HL-60 (cell line): ENCODE data around the gene ACE2.

Experiments
- DNase-seq, 2 experiments: peaks; one replicate each; pipeline ENCODE4 v3.0.0-alpha.2; 2010 to 2020; ENCODE audit warnings: low read depth in 1 of 2, low spot score in 1 of 2
- H3K27ac ChIP-seq: fragments of 250-450 bp; sonication (Bioruptor Pico); replicated peaks from 2 replicates; pipeline ENCODE4 v1.5.1; 2020; ENCODE audit warnings: mild to moderate bottlenecking, moderate library complexity
- H3K27me3 ChIP-seq: fragments of 250-450 bp; sonication (Bioruptor Pico); 2 replicates; pipeline ENCODE4 v1.5.1; 2021; ENCODE audit warnings: mild to moderate bottlenecking, moderate library complexity; ENCODE audit not compliant: insufficient read depth, poor library complexity, severe bottlenecking
- H3K4me3 ChIP-seq: replicated peaks from 2 replicates; pipeline ENCODE4 v1.5.1; 2011; ENCODE audit warnings: mild to moderate bottlenecking, control low read depth, low read length; ENCODE audit not compliant: insufficient read depth
- GABPA ChIP-seq: IDR thresholded peaks from 2 replicates; pipeline ENCODE4 v1.6.1; 2012; ENCODE audit warnings: low read depth
- POLR2AphosphoS5 ChIP-seq: IDR thresholded peaks from 2 replicates; pipeline ENCODE4 v1.6.1; 2012; ENCODE audit warnings: low read depth
- SPI1 ChIP-seq: IDR thresholded peaks from 2 replicates; pipeline ENCODE4 v1.6.1; 2012; ENCODE audit warnings: low read depth, mild to moderate bottlenecking, borderline replicate concordance
- TF ChIP-seq, protein P1 (sequence below): IDR thresholded peaks from one replicate; pipeline ENCODE4 v1.5.1; 2011; ENCODE audit warnings: low read length, control low read depth, inconsistent platforms; ENCODE audit not compliant: insufficient read depth
- TF ChIP-seq, protein P2 (sequence below): IDR thresholded peaks from 2 replicates; pipeline ENCODE4 v1.6.1; 2012; ENCODE audit warnings: low read depth; ENCODE audit not compliant: insufficient replicate concordance

The ACE2 gene

DNA sequence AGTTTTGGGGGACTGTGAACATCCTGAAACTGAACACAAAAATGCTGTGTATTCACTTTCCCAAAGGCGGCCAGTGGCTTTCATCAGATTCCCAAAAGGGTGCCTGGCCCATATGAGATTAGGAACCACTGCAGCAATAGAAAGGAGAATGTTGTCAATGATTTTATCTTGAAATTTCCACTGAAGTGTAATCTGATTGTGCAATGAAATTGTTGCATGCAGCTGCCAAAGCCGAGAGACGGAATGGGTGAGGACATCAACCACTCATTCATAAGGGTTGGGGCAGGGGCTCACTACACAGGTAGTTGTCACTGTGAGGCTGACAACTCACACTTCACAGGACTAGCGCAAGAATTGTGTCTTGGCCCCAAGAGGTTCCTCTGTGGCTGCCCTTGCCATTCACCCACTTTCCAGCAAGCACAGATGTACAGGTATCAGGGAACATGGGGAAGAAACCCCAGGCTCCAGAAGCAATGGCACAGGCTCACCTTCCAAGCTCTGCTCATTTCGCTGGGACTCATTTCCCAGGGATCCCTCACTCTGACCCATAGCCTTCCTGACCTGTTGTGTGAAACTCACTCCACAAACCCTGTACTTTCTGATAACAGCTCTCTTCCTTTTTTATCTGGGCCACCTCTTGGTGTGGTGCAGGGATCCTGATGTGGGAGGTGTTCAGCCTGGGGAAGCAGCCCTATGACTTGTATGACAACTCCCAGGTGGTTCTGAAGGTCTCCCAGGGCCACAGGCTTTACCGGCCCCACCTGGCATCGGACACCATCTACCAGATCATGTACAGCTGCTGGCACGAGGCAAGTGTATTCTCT lies 51.4 kb downstream of the ACE2 start:
- Histone ChIP-seq H3K27me3 (peaks cover 5% of the 10 kb centered on the region), H3K27ac (no peak overlapping the region; the same call in 1 of the 2 replicates), H3K4me3 (no peak overlapping the region)
- TF ChIP-seq, protein P1, sequence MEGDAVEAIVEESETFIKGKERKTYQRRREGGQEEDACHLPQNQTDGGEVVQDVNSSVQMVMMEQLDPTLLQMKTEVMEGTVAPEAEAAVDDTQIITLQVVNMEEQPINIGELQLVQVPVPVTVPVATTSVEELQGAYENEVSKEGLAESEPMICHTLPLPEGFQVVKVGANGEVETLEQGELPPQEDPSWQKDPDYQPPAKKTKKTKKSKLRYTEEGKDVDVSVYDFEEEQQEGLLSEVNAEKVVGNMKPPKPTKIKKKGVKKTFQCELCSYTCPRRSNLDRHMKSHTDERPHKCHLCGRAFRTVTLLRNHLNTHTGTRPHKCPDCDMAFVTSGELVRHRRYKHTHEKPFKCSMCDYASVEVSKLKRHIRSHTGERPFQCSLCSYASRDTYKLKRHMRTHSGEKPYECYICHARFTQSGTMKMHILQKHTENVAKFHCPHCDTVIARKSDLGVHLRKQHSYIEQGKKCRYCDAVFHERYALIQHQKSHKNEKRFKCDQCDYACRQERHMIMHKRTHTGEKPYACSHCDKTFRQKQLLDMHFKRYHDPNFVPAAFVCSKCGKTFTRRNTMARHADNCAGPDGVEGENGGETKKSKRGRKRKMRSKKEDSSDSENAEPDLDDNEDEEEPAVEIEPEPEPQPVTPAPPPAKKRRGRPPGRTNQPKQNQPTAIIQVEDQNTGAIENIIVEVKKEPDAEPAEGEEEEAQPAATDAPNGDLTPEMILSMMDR = no peak
- no peak for TF ChIP-seq SPI1
- TF ChIP-seq GABPA = no peak
- TF ChIP-seq, protein P2, sequence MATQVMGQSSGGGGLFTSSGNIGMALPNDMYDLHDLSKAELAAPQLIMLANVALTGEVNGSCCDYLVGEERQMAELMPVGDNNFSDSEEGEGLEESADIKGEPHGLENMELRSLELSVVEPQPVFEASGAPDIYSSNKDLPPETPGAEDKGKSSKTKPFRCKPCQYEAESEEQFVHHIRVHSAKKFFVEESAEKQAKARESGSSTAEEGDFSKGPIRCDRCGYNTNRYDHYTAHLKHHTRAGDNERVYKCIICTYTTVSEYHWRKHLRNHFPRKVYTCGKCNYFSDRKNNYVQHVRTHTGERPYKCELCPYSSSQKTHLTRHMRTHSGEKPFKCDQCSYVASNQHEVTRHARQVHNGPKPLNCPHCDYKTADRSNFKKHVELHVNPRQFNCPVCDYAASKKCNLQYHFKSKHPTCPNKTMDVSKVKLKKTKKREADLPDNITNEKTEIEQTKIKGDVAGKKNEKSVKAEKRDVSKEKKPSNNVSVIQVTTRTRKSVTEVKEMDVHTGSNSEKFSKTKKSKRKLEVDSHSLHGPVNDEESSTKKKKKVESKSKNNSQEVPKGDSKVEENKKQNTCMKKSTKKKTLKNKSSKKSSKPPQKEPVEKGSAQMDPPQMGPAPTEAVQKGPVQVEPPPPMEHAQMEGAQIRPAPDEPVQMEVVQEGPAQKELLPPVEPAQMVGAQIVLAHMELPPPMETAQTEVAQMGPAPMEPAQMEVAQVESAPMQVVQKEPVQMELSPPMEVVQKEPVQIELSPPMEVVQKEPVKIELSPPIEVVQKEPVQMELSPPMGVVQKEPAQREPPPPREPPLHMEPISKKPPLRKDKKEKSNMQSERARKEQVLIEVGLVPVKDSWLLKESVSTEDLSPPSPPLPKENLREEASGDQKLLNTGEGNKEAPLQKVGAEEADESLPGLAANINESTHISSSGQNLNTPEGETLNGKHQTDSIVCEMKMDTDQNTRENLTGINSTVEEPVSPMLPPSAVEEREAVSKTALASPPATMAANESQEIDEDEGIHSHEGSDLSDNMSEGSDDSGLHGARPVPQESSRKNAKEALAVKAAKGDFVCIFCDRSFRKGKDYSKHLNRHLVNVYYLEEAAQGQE = no peak
- TF ChIP-seq POLR2AphosphoS5 = no peak
- peak; percentile 2 to 16 for DNase-seq

DNA sequence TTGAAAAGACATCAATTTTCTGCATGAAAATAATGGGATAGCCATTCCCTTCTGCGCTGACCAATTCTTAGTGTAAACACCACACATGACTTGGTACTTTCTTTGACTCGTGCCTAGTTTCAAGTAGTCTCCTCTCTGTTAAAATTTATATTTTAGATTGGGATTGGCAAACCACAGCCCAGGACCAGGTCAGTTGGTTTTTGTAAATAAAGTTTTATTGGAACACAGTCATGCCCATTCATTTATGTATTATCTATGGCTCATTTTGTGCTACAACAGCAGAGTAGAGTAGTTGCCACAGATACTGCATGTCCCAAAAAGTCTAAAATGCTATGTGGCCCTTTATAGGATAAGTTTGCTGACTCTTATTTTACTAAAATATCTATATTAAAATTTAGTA lies 53.4 kb downstream of the ACE2 start:
- H3K4me3 ChIP-seq = no peak overlapping the region
- H3K27ac ChIP-seq = peak overlapping the region; percentile 44
- peaks cover 5% of the 10 kb centered on the region for H3K27me3 ChIP-seq
- TF ChIP-seq SPI1 = no peak
- TF ChIP-seq, protein P1 = no peak
- TF ChIP-seq GABPA = no peak
- no peak for TF ChIP-seq POLR2AphosphoS5
- TF ChIP-seq, protein P2 = no peak
- no peak for DNase-seq

DNA sequence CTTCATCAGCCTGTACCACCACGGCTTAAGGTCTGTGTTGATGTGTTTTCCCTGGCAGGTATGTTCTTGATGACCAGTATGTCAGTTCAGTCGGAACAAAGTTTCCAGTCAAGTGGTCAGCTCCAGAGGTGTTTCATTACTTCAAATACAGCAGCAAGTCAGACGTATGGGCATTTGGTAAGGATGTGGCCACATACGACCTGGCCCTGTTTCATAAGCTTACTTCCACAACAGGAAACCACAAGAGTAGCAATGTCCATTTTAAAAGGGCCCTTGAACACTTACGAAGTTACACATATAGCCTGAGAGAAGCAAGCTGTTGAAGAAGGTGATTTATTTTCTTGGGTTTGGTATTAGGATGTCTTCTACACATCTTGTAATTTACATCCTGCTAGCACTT lies 54.0 kb downstream of the ACE2 start:
- Histone ChIP-seq H3K4me3 (no peak overlapping the region), H3K27ac (peak overlapping the region; percentile 44)
- no peak for TF ChIP-seq POLR2AphosphoS5
- TF ChIP-seq SPI1 = no peak
- no peak for TF ChIP-seq GABPA
- TF ChIP-seq, protein P2 = no peak
- TF ChIP-seq, protein P1 = no peak

More for the DNA sequence above, 54.0 kb downstream of the ACE2 start:
- DNase-seq = peak; percentile 4 to 20
- peaks cover 5% of the 10 kb centered on the region for H3K27me3 ChIP-seq
